Choroid plexus epithelial cell (primary cell): Measurements from ENCODE around the gene DNAJB14.

Source experiments
- DNase-seq: peaks from one replicate; pipeline ENCODE4 v3.0.0-alpha.2; 2010; ENCODE audit warnings: low read depth
- H3K4me3 ChIP-seq: 2 replicates; pipeline ENCODE4 v1.5.1; 2011; ENCODE audit warnings: low read depth, mild to moderate bottlenecking, control low read depth, low read length, moderate library complexity
- TF ChIP-seq, protein P1 (sequence below): conservative IDR thresholded peaks from 2 replicates; pipeline ENCODE4 v1.5.1; 2011; ENCODE audit warnings: low read depth, mild to moderate bottlenecking, control low read depth, inconsistent platforms, low read length, moderate library complexity

The DNAJB14 gene

DNA sequence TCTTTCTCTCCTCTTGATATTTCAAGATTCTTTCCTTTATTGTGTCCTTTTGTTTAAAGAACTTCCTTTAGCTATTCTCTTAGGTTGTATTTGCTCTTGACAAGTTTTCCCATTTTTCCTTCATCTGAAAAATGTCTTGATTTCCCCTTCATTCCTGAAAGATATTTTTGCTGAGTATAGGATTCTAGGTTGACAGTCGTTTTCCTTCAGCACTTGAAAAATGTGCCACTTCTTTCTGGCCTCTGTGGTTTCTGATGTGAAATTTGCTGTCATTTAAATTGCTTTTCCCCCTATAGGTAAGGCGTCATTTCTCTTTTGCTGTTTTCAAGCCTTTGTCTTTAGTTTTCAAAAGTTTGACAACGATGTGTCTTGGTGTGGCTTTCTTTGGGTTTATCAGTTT, 28.8 kb downstream of the DNAJB14 start:
- TF ChIP-seq, protein P1, sequence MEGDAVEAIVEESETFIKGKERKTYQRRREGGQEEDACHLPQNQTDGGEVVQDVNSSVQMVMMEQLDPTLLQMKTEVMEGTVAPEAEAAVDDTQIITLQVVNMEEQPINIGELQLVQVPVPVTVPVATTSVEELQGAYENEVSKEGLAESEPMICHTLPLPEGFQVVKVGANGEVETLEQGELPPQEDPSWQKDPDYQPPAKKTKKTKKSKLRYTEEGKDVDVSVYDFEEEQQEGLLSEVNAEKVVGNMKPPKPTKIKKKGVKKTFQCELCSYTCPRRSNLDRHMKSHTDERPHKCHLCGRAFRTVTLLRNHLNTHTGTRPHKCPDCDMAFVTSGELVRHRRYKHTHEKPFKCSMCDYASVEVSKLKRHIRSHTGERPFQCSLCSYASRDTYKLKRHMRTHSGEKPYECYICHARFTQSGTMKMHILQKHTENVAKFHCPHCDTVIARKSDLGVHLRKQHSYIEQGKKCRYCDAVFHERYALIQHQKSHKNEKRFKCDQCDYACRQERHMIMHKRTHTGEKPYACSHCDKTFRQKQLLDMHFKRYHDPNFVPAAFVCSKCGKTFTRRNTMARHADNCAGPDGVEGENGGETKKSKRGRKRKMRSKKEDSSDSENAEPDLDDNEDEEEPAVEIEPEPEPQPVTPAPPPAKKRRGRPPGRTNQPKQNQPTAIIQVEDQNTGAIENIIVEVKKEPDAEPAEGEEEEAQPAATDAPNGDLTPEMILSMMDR: no peak
- DNase-seq: no peak
- no peak overlapping the region for H3K4me3 ChIP-seq

DNA sequence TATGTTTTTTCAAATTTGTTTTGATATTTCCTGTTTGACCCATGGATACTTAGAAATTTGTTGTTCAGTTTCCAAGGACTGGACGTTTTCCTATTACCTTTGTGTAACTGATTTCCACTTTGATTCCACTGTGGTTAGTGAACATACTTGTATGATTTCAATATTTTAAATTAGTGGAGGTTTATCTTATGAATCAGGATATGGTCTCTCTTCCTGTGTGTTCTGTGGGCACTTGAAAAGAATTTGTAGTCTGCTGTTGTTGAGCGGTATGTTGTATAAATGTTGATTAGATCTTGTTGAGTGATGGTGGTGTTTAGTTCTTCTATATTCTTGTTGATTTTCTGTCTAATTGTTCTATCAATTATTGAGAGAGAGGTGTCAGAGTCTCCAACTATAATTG, 31.0 kb downstream of the DNAJB14 start:
- no peak overlapping the region for H3K4me3 ChIP-seq
- DNase-seq: peak; percentile 23
- TF ChIP-seq, protein P1: no peak

DNA sequence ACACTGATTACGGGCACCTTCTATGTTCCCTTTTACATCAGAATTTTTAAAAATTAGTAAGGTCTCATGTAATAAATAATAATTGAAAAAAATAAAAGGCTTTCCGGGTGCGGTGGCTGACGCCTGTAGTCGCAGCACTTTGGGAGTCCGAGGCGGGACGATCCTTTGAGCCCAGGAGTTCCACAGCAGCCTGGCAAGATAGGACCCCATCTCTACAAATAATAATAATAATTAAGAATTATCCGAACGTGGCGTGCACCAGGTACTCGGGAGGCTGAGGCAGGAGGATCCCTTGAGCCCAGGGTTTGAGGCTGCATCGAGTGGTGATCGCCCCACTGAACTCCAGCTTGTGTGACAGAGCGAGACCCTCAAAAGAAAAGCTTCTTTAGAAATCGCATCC, 51.4 kb downstream of the DNAJB14 start:
- no peak for DNase-seq
- TF ChIP-seq, protein P1: no peak
- H3K4me3 ChIP-seq: peak overlapping the region; percentile 90

DNA sequence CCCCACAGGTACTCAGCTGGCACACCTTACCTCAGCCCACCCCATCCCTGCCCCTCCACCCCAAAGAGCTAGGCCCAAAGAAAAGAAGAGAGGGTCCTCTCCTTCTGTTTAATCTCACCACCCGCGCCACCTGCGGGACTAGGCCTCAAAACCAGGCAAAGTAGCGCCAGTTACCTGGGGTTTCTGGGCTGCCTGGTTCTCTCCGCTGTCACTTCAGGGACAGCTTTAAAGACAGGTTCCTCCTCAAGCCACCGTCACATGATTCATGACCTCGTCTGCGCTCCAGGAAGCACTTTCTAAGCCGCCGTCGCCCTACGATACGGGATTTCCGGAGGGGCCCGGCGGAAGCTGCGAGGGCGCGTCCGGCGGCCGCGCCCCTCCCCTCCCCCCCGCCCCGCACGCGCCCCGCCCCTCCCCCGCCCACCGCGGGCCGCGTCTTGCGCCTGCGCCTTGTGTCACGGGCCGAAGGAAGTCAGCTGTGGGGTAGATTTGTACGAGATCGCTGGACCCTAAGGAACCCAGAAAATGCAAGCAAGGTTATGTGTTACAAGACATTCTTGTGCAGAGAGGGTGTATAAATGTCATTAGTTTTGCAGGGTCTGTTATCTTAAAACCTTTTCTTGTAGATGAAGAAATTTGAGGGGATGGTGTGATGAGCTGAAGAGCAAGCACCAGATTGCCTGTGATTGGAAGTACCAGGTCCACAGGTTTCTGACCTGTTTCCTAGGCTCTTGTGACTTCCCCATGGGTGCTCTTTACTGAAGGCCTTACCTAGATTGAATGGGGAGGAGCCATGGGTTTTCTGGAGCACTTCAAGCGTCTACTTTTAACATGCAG, 52.0 kb downstream of the DNAJB14 start, which contains the start of gene LAMTOR3:
LAMTOR3 (minus strand) TSS at position 267 of the 837 bp plus-strand sequence. CDS start 464 bp downstream, outside the sequence.
- TF ChIP-seq, protein P1: no peak
- H3K4me3 ChIP-seq: peak within 1 kb of the TSS; percentile 90
- DNase-seq: peak; percentile 93

DNA sequence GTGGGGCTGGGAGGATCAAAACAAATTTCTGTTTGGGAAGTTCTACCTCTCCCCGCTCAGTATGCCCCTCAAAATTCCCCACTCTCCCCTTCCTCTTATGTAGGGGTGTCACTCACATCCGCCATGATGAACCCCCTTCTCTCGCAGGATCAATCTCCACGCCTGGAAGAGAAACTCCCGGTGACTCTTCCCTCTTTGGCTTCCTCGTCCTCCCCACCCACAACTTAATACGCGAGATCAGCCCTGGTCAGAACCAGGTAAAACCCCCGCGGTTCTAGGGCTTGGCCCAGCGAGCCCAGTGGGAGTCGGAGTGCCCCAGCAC, 52.6 kb downstream of the DNAJB14 start:
- H3K4me3 ChIP-seq: peak overlapping the region; percentile 90
- TF ChIP-seq, protein P1: no peak
- DNase-seq: peak; percentile 19

DNA sequence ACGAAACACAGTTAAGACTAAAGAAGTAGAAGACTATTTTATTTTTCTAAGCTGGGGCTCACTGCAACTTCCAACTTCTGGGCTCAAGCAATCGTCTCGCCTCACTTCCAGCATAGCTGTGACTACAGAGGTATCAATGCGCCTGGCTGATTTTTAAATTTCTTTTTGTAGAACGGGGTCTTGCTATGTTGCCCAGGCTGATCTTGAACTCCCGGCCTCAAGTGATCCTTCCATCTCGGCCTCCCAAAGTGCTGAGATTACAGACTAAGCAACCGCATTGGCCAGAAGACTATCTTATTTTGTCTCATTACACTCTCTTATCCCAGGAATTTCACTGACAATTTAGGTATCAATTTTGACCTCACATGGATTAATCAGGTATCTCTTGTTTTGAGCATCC, 53.4 kb downstream of the DNAJB14 start:
- DNase-seq: no peak
- peak overlapping the region; percentile 90 for H3K4me3 ChIP-seq
- TF ChIP-seq, protein P1: no peak

DNA sequence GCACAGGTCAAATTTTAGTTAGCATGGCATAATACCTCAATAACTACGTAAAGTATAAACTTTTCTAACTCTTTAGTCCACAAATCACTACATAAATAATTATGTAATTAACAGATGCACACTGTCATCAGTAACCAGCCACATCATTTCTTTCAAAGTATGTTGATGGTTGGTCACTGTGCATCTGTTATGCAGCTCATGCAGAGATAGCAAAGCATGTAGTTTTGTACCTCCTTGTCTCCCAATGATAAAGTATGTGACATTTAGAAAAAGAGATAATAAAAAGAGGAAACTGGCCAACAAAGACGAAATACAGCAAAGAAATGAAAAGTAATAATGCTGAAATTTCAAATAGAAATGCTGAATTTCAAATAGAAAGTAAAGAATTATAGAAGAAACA, 55.1 kb downstream of the DNAJB14 start:
- TF ChIP-seq, protein P1: no peak
- H3K4me3 ChIP-seq: no peak overlapping the region
- DNase-seq: no peak
